HG03066 (cell line): ENCODE measurements around the gene ZNF436.

Experiments used
- ATAC-seq: cut with Tn5 transposase; IDR thresholded peaks from one replicate; pipeline ENCODE4 v1.9.1; 2021; ENCODE audit warnings: low read depth; ENCODE audit not compliant: unreplicated experiment

The ZNF436 gene

GRCh38 chr1:23367791-23368561, 1.7 kb downstream of the ZNF436 start:
- peak; percentile 90 for ATAC-seq

- ATAC-seq, result no peak
Observed at GRCh38 chr1:23367451-23367790, 2.2 kb downstream of the ZNF436 start.

GRCh38 chr1:23366598-23366997, 3.0 kb downstream of the ZNF436 start:
- ATAC-seq, result no peak

GRCh38 chr1:23366146-23366545, 3.5 kb downstream of the ZNF436 start:
- no peak for ATAC-seq

GRCh38 chr1:23362218-23362713, 7.4 kb downstream of the ZNF436 start:
- no peak for ATAC-seq

- ATAC-seq, result no peak
Observed at GRCh38 chr1:23358310-23358875, 11.2 kb downstream of the ZNF436 start.

GRCh38 chr1:23357138-23357908, 12.3 kb downstream of the ZNF436 start:
- no peak for ATAC-seq

- ATAC-seq, result no peak
Observed at GRCh38 chr1:23356471-23357137, 13.0 kb downstream of the ZNF436 start.

- ATAC-seq, result no peak
Observed at GRCh38 chr1:23354245-23354644, 15.4 kb downstream of the ZNF436 start.

- no peak for ATAC-seq
Observed at GRCh38 chr1:23352096-23352695, 17.4 kb downstream of the ZNF436 start.

- ATAC-seq, result no peak
Observed at GRCh38 chr1:23345920-23346319, 23.7 kb downstream of the ZNF436 start.

GRCh38 chr1:23344987-23345472, 24.6 kb downstream of the ZNF436 start:
- no peak for ATAC-seq

- ATAC-seq, result peak; percentile 93
Observed at GRCh38 chr1:23344111-23344986, 25.3 kb downstream of the ZNF436 start, which contains the start of gene HNRNPR. Gene HNRNPR, minus strand, starts transcription at chr1:23344284. Its CDS starts 3,276 bp downstream, at chr1:23341008.

GRCh38 chr1:23343221-23344110, 26.2 kb downstream of the ZNF436 start:
- peak; percentile 10 for ATAC-seq

GRCh38 chr1:23341931-23342692, 27.5 kb downstream of the ZNF436 start:
- no peak for ATAC-seq

- no peak for ATAC-seq
Observed at GRCh38 chr1:23339632-23340031, 30.0 kb downstream of the ZNF436 start.

- no peak for ATAC-seq
Observed at GRCh38 chr1:23337869-23338268, 31.8 kb downstream of the ZNF436 start.

GRCh38 chr1:23331713-23332112, 37.9 kb downstream of the ZNF436 start:
- no peak for ATAC-seq
